ENCODE data around the gene SLC41A1.

GRCh38 chr1:205858141-205858961 is 45.4 kb upstream of the SLC41A1 start:
- no peak for TF ChIP-seq CTCF (conservative IDR thresholded peaks at IDR 0.05; ENCODE audit: low read depth, low read length)
- TF ChIP-seq EZH2 (IDR thresholded peaks at IDR 0.05; ENCODE audit: borderline replicate concordance, low read depth, low read length, poor library complexity, severe bottlenecking), result no peak

Measured in A673 (cell line).